ENCODE measurements around the gene GPR39.

DNA sequence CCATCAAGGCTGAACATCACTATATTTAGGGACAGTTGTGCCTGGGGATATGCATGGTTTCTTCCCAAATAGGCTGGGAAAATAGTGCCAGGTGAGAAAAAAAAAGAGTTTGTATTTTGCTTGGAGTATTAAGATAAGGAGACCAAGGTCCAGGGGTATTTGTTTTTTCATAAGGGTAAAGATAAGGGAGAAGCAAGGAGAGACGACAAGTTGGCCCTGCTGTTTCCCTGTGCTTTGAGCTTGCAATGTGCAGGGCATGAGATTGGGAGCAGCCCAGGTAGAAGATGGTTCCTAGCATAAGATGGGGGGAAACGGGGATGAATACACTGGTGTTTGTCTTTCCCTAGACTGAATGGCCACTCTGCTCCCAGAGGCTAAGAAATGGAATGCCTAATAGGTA is 8.8 kb upstream of the GPR39 start:
- TF ChIP-seq POLR2A (IDR thresholded peaks at IDR 0.05) (no peak), EP300 (IDR thresholded peaks at IDR 0.05) (no peak)
- TF ChIP-seq, protein P1, sequence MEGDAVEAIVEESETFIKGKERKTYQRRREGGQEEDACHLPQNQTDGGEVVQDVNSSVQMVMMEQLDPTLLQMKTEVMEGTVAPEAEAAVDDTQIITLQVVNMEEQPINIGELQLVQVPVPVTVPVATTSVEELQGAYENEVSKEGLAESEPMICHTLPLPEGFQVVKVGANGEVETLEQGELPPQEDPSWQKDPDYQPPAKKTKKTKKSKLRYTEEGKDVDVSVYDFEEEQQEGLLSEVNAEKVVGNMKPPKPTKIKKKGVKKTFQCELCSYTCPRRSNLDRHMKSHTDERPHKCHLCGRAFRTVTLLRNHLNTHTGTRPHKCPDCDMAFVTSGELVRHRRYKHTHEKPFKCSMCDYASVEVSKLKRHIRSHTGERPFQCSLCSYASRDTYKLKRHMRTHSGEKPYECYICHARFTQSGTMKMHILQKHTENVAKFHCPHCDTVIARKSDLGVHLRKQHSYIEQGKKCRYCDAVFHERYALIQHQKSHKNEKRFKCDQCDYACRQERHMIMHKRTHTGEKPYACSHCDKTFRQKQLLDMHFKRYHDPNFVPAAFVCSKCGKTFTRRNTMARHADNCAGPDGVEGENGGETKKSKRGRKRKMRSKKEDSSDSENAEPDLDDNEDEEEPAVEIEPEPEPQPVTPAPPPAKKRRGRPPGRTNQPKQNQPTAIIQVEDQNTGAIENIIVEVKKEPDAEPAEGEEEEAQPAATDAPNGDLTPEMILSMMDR (IDR thresholded peaks at IDR 0.05), result no peak
